ENCODE measurements around the gene TRMT2A. TPM values are rescaled to one million over a fixed set of nuclear protein-coding genes. Genes with fewer than 3 reads are reported as not detected.

TRMT2A gene
- total RNA-seq, 1 donor from 2014 or later: 21.3 TPM

DNA sequence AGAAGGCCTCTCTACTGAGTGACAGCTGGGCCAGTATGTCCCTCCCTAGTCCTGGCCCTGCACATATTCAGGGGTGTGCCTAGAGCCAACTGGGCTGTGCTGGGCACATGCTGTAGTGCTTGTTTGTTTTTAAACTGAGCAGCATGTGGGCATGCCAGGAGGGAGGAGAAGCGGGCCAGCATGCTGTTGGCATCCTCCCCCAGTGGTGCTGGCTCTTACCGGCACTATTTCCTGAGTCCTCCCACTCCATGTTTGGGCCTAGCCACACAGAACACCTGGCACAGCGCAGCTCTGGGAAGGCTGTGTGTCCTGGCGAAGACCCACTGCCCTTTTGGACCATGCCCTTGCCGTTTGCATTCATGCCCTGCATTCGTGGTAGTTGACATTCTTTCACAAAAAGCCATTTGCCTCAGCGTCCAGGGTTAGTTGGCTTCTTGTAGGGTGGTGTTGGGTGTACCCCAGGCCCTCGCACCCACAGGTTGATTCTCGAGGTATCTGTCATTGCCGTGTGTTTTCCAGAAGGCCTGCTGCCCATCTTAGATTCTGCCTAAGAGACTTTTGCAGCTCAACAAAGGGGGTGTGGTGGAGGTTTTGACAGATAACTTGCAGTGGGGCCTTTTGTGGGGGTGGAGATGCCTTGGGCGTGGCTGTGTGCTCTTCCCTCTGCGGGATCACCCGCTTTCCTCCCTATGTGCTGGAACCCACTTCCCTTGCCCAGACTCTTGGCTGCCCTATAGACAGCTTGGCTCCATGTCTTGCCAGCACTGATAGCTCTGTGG lies 23.4 kb downstream of the TRMT2A start:
- no peak overlapping the region for H3K4me3 ChIP-seq (ENCODE audit: low read depth, low read length)
- TF ChIP-seq, protein P1, sequence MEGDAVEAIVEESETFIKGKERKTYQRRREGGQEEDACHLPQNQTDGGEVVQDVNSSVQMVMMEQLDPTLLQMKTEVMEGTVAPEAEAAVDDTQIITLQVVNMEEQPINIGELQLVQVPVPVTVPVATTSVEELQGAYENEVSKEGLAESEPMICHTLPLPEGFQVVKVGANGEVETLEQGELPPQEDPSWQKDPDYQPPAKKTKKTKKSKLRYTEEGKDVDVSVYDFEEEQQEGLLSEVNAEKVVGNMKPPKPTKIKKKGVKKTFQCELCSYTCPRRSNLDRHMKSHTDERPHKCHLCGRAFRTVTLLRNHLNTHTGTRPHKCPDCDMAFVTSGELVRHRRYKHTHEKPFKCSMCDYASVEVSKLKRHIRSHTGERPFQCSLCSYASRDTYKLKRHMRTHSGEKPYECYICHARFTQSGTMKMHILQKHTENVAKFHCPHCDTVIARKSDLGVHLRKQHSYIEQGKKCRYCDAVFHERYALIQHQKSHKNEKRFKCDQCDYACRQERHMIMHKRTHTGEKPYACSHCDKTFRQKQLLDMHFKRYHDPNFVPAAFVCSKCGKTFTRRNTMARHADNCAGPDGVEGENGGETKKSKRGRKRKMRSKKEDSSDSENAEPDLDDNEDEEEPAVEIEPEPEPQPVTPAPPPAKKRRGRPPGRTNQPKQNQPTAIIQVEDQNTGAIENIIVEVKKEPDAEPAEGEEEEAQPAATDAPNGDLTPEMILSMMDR (conservative IDR thresholded peaks at IDR 0.05; ENCODE audit: low read depth, low read length): no peak
- DNase-seq (ENCODE audit: low read depth): no peak

DNA sequence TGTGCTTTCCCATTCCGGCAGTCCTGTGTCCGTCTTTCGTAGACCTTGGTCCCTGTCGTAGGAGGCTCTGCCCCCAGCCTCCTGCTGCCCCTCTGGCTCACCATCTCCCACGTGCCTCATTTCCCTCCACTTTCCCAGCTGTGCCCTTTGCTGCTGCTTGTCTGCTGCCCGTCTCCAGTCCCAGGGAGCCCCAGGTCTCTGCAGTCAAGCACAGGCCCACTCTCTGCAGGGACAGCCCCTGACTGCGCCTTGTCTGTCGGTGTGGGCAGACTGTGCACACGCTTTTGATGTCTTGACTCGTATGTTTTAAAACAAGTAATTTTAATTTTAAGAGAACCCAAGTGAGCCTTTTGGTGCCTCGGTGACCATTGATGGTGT lies 24.6 kb downstream of the TRMT2A start:
- DNase-seq (ENCODE audit: low read depth): no peak
- TF ChIP-seq, protein P1 (conservative IDR thresholded peaks at IDR 0.05; ENCODE audit: low read depth, low read length): no peak
- no peak overlapping the region for H3K4me3 ChIP-seq (ENCODE audit: low read depth, low read length)

DNA sequence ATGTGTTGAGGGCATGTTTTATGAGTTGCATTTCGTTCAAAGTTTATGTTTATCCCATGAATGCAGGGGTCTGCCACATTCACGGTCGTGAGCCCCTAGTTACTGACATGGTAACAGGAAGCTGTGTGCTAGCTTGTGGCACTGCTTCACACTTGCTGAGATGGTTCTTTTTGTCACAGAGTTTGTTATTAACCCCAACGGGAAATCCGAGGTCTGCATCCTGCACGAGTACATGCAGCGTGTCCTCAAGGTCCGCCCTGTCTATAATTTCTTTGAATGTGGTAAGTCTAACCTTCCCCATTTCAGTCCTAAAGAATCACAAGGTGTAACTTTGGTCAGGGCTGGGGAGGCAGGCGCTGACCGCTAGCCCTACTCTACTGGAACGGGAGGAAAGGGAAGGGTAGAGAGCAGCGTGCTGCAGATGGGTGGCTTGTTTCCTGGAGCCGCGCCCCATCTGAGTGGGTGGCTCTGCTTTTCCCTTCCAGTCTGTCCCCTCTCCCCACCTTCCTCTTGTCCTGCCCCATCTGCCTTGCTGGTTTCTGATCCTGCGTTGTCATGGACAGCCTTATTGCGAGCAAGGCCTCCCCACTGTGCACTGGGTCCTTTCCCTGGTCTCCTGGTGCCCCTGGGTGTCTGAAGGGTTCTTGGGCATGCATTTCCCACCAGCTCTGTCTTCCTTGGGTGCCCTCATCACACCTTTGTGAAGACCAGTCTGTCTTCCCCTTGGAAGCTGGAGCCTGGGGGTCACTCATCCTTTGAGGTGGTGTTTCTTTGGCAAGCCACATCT lies 25.1 kb downstream of the TRMT2A start:
- no peak overlapping the region for H3K4me3 ChIP-seq (ENCODE audit: low read depth, low read length)
- TF ChIP-seq, protein P1 (conservative IDR thresholded peaks at IDR 0.05; ENCODE audit: low read depth, low read length): no peak
- DNase-seq (ENCODE audit: low read depth): no peak

DNA sequence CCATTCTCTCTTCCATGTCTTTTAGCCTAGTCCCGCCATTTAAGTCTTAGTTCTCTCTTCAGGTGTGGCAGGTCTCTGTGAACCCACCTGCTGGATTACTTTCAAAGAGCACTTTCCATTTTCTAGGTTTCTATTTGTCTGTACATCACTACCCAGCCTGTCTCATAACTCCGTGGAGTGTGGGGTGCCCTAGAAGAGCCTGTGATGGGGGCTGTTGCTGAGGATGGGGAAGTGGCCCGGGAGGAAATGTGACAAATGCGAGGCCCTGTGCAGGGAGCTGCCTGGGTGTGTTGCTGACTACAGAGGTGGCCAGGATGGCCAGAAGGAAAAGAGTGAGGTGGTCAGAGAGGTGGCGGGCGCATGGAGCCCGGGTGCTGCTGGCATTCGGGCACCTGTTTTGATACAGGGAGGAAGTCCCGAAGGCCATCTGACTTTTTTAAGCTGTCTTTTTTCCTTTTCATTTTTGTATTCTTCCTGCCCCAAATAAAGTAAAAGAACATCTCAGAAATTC lies 26.2 kb downstream of the TRMT2A start:
- no peak for DNase-seq (ENCODE audit: low read depth)
- no peak overlapping the region for H3K4me3 ChIP-seq (ENCODE audit: low read depth, low read length)
- TF ChIP-seq, protein P1 (conservative IDR thresholded peaks at IDR 0.05; ENCODE audit: low read depth, low read length): no peak

DNA sequence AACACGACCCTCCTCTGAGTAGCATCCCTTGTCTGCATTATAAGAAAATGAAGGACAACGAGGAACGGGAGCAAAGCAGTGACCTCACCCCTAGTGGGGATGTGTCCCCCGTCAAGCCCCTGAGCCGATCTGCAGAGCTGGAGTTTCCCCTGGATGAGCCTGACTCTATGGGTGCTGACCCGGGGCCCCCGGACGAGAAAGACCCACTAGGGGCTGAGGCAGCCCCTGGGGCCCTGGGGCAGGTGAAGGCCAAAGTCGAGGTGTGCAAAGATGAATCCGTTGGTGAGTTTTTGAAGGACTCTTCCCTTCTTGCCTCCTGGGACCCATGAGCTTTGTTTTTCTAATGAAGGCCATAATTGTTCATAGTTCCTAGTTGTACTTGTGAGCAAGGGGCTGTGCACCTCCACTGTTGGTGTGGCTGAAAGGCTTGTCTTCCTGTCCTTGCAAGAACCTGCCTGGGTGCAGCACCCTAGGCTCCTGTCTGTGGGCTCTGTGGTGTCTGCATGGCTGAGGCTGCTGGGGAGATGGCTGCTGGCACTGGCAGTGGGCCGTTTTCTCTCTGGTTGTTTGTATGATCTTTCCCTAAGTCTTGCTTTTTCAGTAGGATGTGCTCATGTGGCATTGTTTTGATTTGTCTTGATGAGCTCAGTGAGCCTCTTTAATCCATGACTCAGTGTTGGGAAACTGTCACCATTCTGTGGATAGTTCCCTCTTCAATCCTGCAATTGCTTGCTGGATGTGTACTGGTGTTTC lies 26.9 kb downstream of the TRMT2A start:
- H3K4me3 ChIP-seq (ENCODE audit: low read depth, low read length): no peak overlapping the region
- TF ChIP-seq, protein P1 (conservative IDR thresholded peaks at IDR 0.05; ENCODE audit: low read depth, low read length): no peak
- DNase-seq (ENCODE audit: low read depth): no peak

DNA sequence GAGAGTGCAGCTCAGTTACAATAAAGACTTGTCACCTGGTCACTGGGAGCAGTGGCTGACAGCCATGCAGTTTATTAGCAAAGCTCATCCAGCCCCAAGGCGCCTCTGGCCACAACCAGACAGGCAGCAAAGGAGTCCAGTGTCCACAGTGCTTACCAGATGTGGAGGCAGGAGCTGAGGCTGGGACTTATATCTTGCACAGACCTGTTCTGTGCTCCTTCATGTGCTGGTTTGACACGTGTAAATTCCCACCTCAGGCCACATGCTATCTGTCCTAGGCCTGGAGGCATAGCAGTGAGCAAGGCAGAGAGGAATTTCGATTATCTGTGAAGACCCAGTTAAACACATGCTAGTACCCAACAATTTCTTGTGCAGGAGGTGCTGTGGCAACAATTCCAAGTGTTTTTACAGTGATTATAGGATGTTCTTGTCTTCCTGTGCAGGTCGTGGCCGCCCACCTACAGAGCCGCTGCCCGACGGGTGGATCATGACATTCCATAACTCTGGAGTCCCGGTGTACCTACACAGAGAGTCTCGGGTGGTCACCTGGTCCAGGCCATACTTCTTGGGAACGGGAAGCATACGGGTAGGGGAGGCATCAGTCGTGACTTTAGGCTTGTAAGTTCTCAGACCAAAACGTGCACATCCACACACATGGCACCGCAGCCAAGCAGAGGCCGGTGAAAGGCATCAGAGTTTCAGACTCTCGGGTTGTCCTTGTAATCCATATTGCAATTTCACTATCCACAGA lies 27.6 kb downstream of the TRMT2A start:
- TF ChIP-seq, protein P1 (conservative IDR thresholded peaks at IDR 0.05; ENCODE audit: low read depth, low read length): no peak
- H3K4me3 ChIP-seq (ENCODE audit: low read depth, low read length): no peak overlapping the region
- DNase-seq (ENCODE audit: low read depth): no peak

Data from epithelial cell of proximal tubule (primary cell).